ENCODE data around the gene HNRNPUL1. TPM values are rescaled to one million over a fixed set of nuclear protein-coding genes. Genes with fewer than 3 reads are reported as not detected.

The HNRNPUL1 gene
- total and polyA plus RNA-seq, 2 donors (not counting 3 experiments of a cell fraction or from before 2014, with no cell fraction given), result 83.2 to 261 TPM

DNA sequence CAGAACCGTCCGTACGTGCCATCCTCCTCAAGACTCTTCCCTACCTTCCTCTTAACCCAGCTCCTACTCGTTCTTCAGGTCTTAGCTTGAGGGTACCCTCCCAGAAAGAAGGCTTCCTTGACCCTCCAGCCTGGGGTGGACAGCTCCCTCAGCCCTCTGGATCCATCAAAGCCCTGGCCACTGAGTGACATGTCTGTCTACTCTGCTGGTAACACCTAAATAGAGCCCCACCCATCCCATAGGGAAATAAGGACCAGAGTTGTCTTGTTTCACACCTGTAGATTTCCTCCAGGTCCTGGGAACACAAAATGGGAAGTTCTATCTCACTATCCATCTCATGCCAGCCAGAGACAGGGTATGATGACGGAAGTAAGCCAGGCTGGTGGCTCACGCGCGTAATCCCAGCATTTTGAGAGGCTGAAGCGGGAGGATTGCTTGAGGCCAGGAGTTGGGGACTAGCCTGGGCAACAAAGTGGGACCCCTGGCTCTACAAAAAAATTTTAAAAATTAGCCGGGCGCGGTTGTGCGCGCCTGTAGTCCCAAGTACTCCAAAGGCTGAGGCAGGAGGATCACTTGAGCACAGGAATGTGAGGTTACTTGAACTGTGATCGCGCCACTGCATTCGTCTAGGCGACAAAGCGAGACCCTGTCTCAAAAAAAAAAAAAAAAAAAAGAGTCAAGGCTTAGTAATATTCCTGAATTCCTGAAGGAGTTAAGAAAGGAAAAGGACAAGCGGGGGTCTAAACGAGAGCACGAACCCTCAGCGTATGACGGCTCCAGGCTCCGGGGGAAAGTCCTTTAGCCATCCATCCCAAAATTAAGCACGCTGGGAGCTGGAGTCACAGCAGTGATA is 45.2 kb downstream of the HNRNPUL1 start:
- peaks cover 42% of the 10 kb centered on the region for H3K4me1 ChIP-seq (ENCODE audit: control insufficient read depth, extremely low read depth, insufficient read depth, low read length)
- BruUV-seq (replicated peaks), result TSS peak; percentile 64
- CTCF ChIA-PET, result interaction anchor here (0.6 to 4.1 kb wide), 28 partner anchors 11 to 261 kb away, joined by 3 to 62 read pairs (median 4); partner anchors contain the start of genes B9D2, DMAC2, HNRNPUL1 and TGFB1
- no peaks in the 10 kb centered on the region for H3K9me1 ChIP-seq (replicated peaks; ENCODE audit: control insufficient read depth, extremely low read depth, insufficient read depth, low read length)
- no peaks in the 10 kb centered on the region for H4K20me1 ChIP-seq (replicated peaks; ENCODE audit: control insufficient read depth, extremely low read depth, insufficient read depth, low read length)
- peak overlapping the region; percentile 95 for H3K4me2 ChIP-seq (ENCODE audit: insufficient read depth, low read length)
- H3K36me3 ChIP-seq (ENCODE audit: control insufficient read depth in 2 of 2, extremely low read depth in 1 of 2, insufficient read depth in 2 of 2, low read length in 2 of 2), result peaks cover 15 to 29% of the 10 kb centered on the region in 2 experiments
- dilution Hi-C loops (cut with MboI; ENCODE audit: extremely low pct_ligation_motif_present, low sequenced_read_pairs), result no loop called here
- TF ChIP-seq FOS (IDR thresholded peaks at IDR 0.05; ENCODE audit: borderline replicate concordance, insufficient read depth, low read length), result no peak
- no peak for TF ChIP-seq GATA2 (IDR thresholded peaks at IDR 0.05; ENCODE audit: insufficient read depth, insufficient read length, low read depth, low read length)
- no peak for TF ChIP-seq CTCF (IDR thresholded peaks at IDR 0.05; ENCODE audit: extremely low read depth in 1 of 2, insufficient read depth in 1 of 2, low read depth in 1 of 2, low read length in 2 of 2)
- TF ChIP-seq JUN (IDR thresholded peaks at IDR 0.05; ENCODE audit: borderline replicate concordance, insufficient read depth, insufficient read length, low read depth), result no peak
- TF ChIP-seq MYC (IDR thresholded peaks at IDR 0.05; ENCODE audit: low read depth, low read length), result no peak
- no peak for TF ChIP-seq POLR2A (IDR thresholded peaks at IDR 0.05; ENCODE audit: low read depth, low read length)
- TF ChIP-seq MAX (IDR thresholded peaks at IDR 0.05; ENCODE audit: insufficient read depth, insufficient read length), result no peak
- H3K79me2 ChIP-seq (ENCODE audit: control insufficient read depth, insufficient read depth, low read length), result peaks cover 34% of the 10 kb centered on the region
- DNase-seq (ENCODE audit: low read depth, low spot score) (peak; percentile 33), FAIRE-seq (no peak)
- POLR2A ChIA-PET, result interaction anchor here (0.5 to 0.7 kb wide), 2 partner anchors 12 to 105 kb away, joined by 5 to 7 read pairs; no protein-coding TSS in a partner anchor
- H3K4me3 ChIP-seq (replicated peaks in 1 of 3; ENCODE audit: insufficient read depth in 1 of 3, low read depth in 1 of 3, low read length in 3 of 3), result peak overlapping the region; percentile 71 to 97 (median 81)
- H3K9me3 ChIP-seq (replicated peaks; ENCODE audit: control insufficient read depth, insufficient read depth, low read length), result no peaks in the 10 kb centered on the region
- intact Hi-C loops (cut with micrococcal nuclease), result loop anchor here (1.0 to 5.0 kb wide), 5 partner anchors 43 to 263 kb away; no protein-coding TSS in a partner anchor
- peak overlapping the region; percentile 57 for H3K27ac ChIP-seq (ENCODE audit: insufficient read depth, low read depth, low read length)
- H2AFZ ChIP-seq (ENCODE audit: low read depth, low read length), result peak overlapping the region; percentile 51
- H3K27me3 ChIP-seq (ENCODE audit: control insufficient read depth in 2 of 2, insufficient read depth in 2 of 2, low read length in 2 of 2), result no peaks in the 10 kb centered on the region
- H3K9ac ChIP-seq (replicated peaks; ENCODE audit: extremely low read depth, insufficient read depth, low read length), result peak overlapping the region; percentile 83

Data from endothelial cell of umbilical vein (primary cell).